ENCODE results near the gene TEPSIN. TPM values are rescaled to one million over a fixed set of nuclear protein-coding genes. Genes with fewer than 3 reads are reported as not detected.

The TEPSIN gene
- total RNA-seq, 1 experiment from 2014 or later, result 14.5 TPM

GRCh38 chr17:81202318-81202717, 36.5 kb downstream of the TEPSIN start:
- Histone ChIP-seq H3K27me3 (ENCODE audit: low read length) (no peaks in the 10 kb centered on the region), H3K4me2 (ENCODE audit: low read depth, low read length, poor library complexity, severe bottlenecking) (no peak overlapping the region), H3K9ac (ENCODE audit: low read length) (no peak overlapping the region), H3K4me3 (ENCODE audit: low read length) (no peak overlapping the region), H3K79me2 (ENCODE audit: low read length) (no peaks in the 10 kb centered on the region), H3K4me1 (ENCODE audit: low read length) (peaks cover 6% of the 10 kb centered on the region), H3K27ac (ENCODE audit: low read length) (no peak overlapping the region), H2AFZ (ENCODE audit: low read length) (no peak overlapping the region), H3K9me3 (ENCODE audit: low read length) (no peaks in the 10 kb centered on the region), H3K9me2 (replicated peaks; ENCODE audit: insufficient read depth, low read length) (no peaks in the 10 kb centered on the region), H4K20me1 (ENCODE audit: insufficient read depth, low read depth, low read length) (0 out of 2 replicates have a peak, but pooled peaks cover 2% of the 10 kb centered on the region), H3K36me3 (ENCODE audit: insufficient read depth, low read length) (no peaks in the 10 kb centered on the region)
- no peak for DNase-seq

GRCh38 chr17:81200695-81201580, 37.9 kb downstream of the TEPSIN start:
- Histone ChIP-seq H2AFZ (ENCODE audit: low read length) (no peak overlapping the region), H3K9me3 (ENCODE audit: low read length) (no peaks in the 10 kb centered on the region), H3K36me3 (ENCODE audit: insufficient read depth, low read length) (no peaks in the 10 kb centered on the region), H3K4me3 (ENCODE audit: low read length) (no peak overlapping the region), H3K4me2 (ENCODE audit: low read depth, low read length, poor library complexity, severe bottlenecking) (no peak overlapping the region), H4K20me1 (ENCODE audit: insufficient read depth, low read depth, low read length) (0 out of 2 replicates have a peak, but pooled peaks cover 2% of the 10 kb centered on the region), H3K27ac (ENCODE audit: low read length) (no peak overlapping the region), H3K79me2 (ENCODE audit: low read length) (no peaks in the 10 kb centered on the region), H3K9me2 (replicated peaks; ENCODE audit: insufficient read depth, low read length) (no peaks in the 10 kb centered on the region), H3K4me1 (ENCODE audit: low read length) (peaks cover 6% of the 10 kb centered on the region), H3K9ac (ENCODE audit: low read length) (no peak overlapping the region), H3K27me3 (ENCODE audit: low read length) (no peaks in the 10 kb centered on the region)
- peak; percentile 88 for DNase-seq

- Histone ChIP-seq H4K20me1 (ENCODE audit: insufficient read depth, low read depth, low read length) (0 out of 2 replicates have a peak, but pooled peaks cover 2% of the 10 kb centered on the region), H3K4me1 (ENCODE audit: low read length) (peaks cover 6% of the 10 kb centered on the region), H3K36me3 (ENCODE audit: insufficient read depth, low read length) (no peaks in the 10 kb centered on the region), H3K27me3 (ENCODE audit: low read length) (no peaks in the 10 kb centered on the region), H3K4me3 (ENCODE audit: low read length) (no peak overlapping the region), H3K4me2 (ENCODE audit: low read depth, low read length, poor library complexity, severe bottlenecking) (no peak overlapping the region), H3K9me3 (ENCODE audit: low read length) (no peaks in the 10 kb centered on the region), H2AFZ (ENCODE audit: low read length) (no peak overlapping the region), H3K9me2 (replicated peaks; ENCODE audit: insufficient read depth, low read length) (no peaks in the 10 kb centered on the region), H3K79me2 (ENCODE audit: low read length) (no peaks in the 10 kb centered on the region), H3K27ac (ENCODE audit: low read length) (no peak overlapping the region), H3K9ac (ENCODE audit: low read length) (no peak overlapping the region)
- DNase-seq, result no peak
Measured at GRCh38 chr17:81200201-81200600, 38.7 kb downstream of the TEPSIN start.

- Histone ChIP-seq H3K27me3 (ENCODE audit: low read length) (no peaks in the 10 kb centered on the region), H4K20me1 (ENCODE audit: insufficient read depth, low read depth, low read length) (0 out of 2 replicates have a peak, but pooled peaks cover 2% of the 10 kb centered on the region), H3K4me2 (ENCODE audit: low read depth, low read length, poor library complexity, severe bottlenecking) (no peak overlapping the region), H3K9me2 (replicated peaks; ENCODE audit: insufficient read depth, low read length) (no peaks in the 10 kb centered on the region), H3K27ac (ENCODE audit: low read length) (no peak overlapping the region), H3K9me3 (ENCODE audit: low read length) (no peaks in the 10 kb centered on the region), H2AFZ (ENCODE audit: low read length) (no peak overlapping the region), H3K36me3 (ENCODE audit: insufficient read depth, low read length) (no peaks in the 10 kb centered on the region), H3K4me1 (ENCODE audit: low read length) (peaks cover 6% of the 10 kb centered on the region), H3K4me3 (ENCODE audit: low read length) (no peak overlapping the region), H3K79me2 (ENCODE audit: low read length) (no peaks in the 10 kb centered on the region), H3K9ac (ENCODE audit: low read length) (no peak overlapping the region)
- no peak for DNase-seq
Measured at GRCh38 chr17:81199482-81199830, 39.4 kb downstream of the TEPSIN start.

GRCh38 chr17:81198826-81199481, 39.9 kb downstream of the TEPSIN start:
- Histone ChIP-seq H3K27me3 (ENCODE audit: low read length) (no peaks in the 10 kb centered on the region), H3K79me2 (ENCODE audit: low read length) (no peaks in the 10 kb centered on the region), H3K36me3 (ENCODE audit: insufficient read depth, low read length) (no peaks in the 10 kb centered on the region), H3K4me1 (ENCODE audit: low read length) (peaks cover 6% of the 10 kb centered on the region), H3K9ac (ENCODE audit: low read length) (no peak overlapping the region), H4K20me1 (ENCODE audit: insufficient read depth, low read depth, low read length) (0 out of 2 replicates have a peak, but pooled peaks cover 2% of the 10 kb centered on the region), H3K9me2 (replicated peaks; ENCODE audit: insufficient read depth, low read length) (no peaks in the 10 kb centered on the region), H3K27ac (ENCODE audit: low read length) (no peak overlapping the region), H2AFZ (ENCODE audit: low read length) (no peak overlapping the region), H3K4me3 (ENCODE audit: low read length) (no peak overlapping the region), H3K4me2 (ENCODE audit: low read depth, low read length, poor library complexity, severe bottlenecking) (no peak overlapping the region), H3K9me3 (ENCODE audit: low read length) (no peaks in the 10 kb centered on the region)
- no peak for DNase-seq

- no peak for DNase-seq
- H3K4me3 ChIP-seq (ENCODE audit: low read length), result no peak overlapping the region
- no peaks in the 10 kb centered on the region for H3K9me3 ChIP-seq (ENCODE audit: low read length)
- H4K20me1 ChIP-seq (ENCODE audit: insufficient read depth, low read depth, low read length), result 0 out of 2 replicates have a peak, but pooled peaks cover 2% of the 10 kb centered on the region
- H3K4me1 ChIP-seq (ENCODE audit: low read length), result peaks cover 6% of the 10 kb centered on the region
- H3K4me2 ChIP-seq (ENCODE audit: low read depth, low read length, poor library complexity, severe bottlenecking), result no peak overlapping the region
- no peaks in the 10 kb centered on the region for H3K9me2 ChIP-seq (replicated peaks; ENCODE audit: insufficient read depth, low read length)
- H3K79me2 ChIP-seq (ENCODE audit: low read length), result no peaks in the 10 kb centered on the region
- no peaks in the 10 kb centered on the region for H3K36me3 ChIP-seq (ENCODE audit: insufficient read depth, low read length)
- no peak overlapping the region for H3K27ac ChIP-seq (ENCODE audit: low read length)
- no peaks in the 10 kb centered on the region for H3K27me3 ChIP-seq (ENCODE audit: low read length)
- H2AFZ ChIP-seq (ENCODE audit: low read length), result no peak overlapping the region
- no peak overlapping the region for H3K9ac ChIP-seq (ENCODE audit: low read length)
Measured at GRCh38 chr17:81197831-81198490, 40.9 kb downstream of the TEPSIN start.

GRCh38 chr17:81197409-81197795, 41.5 kb downstream of the TEPSIN start:
- H3K27ac ChIP-seq (ENCODE audit: low read length), result no peak overlapping the region
- no peak overlapping the region for H3K9ac ChIP-seq (ENCODE audit: low read length)
- H3K27me3 ChIP-seq (ENCODE audit: low read length), result no peaks in the 10 kb centered on the region
- no peaks in the 10 kb centered on the region for H3K9me3 ChIP-seq (ENCODE audit: low read length)
- H4K20me1 ChIP-seq (ENCODE audit: insufficient read depth, low read depth, low read length), result 0 out of 2 replicates have a peak, but pooled peaks cover 2% of the 10 kb centered on the region
- peaks cover 6% of the 10 kb centered on the region for H3K4me1 ChIP-seq (ENCODE audit: low read length)
- no peaks in the 10 kb centered on the region for H3K79me2 ChIP-seq (ENCODE audit: low read length)
- no peaks in the 10 kb centered on the region for H3K9me2 ChIP-seq (replicated peaks; ENCODE audit: insufficient read depth, low read length)
- no peak overlapping the region for H3K4me3 ChIP-seq (ENCODE audit: low read length)
- H3K4me2 ChIP-seq (ENCODE audit: low read depth, low read length, poor library complexity, severe bottlenecking), result no peak overlapping the region
- H3K36me3 ChIP-seq (ENCODE audit: insufficient read depth, low read length), result no peaks in the 10 kb centered on the region
- no peak for DNase-seq
- H2AFZ ChIP-seq (ENCODE audit: low read length), result no peak overlapping the region

Data from Karpas-422 (cell line).